Common myeloid progenitor, CD34-positive (primary cell): ENCODE data around the gene NEUROD4.

Source experiments
- CTCF ChIA-PET: fragments of 350-600 bp; sonication (Branson Sonifier 250); formaldehyde crosslinking; loops from one replicate; lab custom pipeline; 2021; ENCODE audit warnings: antibody characterized with exemption; lab: Charles Lee
- POLR2A ChIA-PET: fragments of 350-600 bp; sonication (Branson Sonifier 250); formaldehyde crosslinking; loops from one replicate; lab custom pipeline; 2021; ENCODE audit warnings: antibody characterized with exemption; lab: Charles Lee
- DNase-seq, 3 donors: peaks; one replicate each; pipeline versions ENCODE4 v3.0.0 to v3.0.0-alpha.2; 2013
- H3K27ac ChIP-seq, 2 experiments: 1 replicate in 1 of 2; 2 replicates in 1 of 2; pipeline ENCODE4 v1.7.0; 2013; ENCODE audit warnings: inconsistent platforms in 2 of 2, low read length in 2 of 2, mild to moderate bottlenecking in 2 of 2, low read depth in 1 of 2, moderate library complexity in 1 of 2; ENCODE audit not compliant: severe bottlenecking in 2 of 2, insufficient read depth in 1 of 2, poor library complexity in 1 of 2
- H3K27me3 ChIP-seq, 5 experiments: replicated peaks in 2 of 5; 1 replicate in 3 of 5; 2 replicates in 2 of 5; pipeline versions ENCODE4 v1.6.1 to v1.7.0; 2013; ENCODE audit warnings: low read length in 4 of 5, mild to moderate bottlenecking in 2 of 5, moderate library complexity in 2 of 5, inconsistent platforms in 1 of 5; ENCODE audit not compliant: insufficient read depth in 5 of 5, control insufficient read depth in 4 of 5
- H3K36me3 ChIP-seq, 4 experiments: 1 replicate in 2 of 4; 2 replicates in 2 of 4; pipeline versions ENCODE4 v1.6.1 to v1.7.0; 2013; ENCODE audit warnings: low read length in 3 of 4, control low read depth in 1 of 4, mild to moderate bottlenecking in 1 of 4; ENCODE audit not compliant: control insufficient read depth in 4 of 4, insufficient read depth in 4 of 4
- H3K4me1 ChIP-seq, 4 experiments: 1 replicate in 3 of 4; 2 replicates in 1 of 4; pipeline versions ENCODE4 v1.6.1 to v1.7.1; 2013; ENCODE audit warnings: low read length in 3 of 4, mild to moderate bottlenecking in 3 of 4, control low read depth in 1 of 4, inconsistent platforms in 1 of 4, moderate library complexity in 1 of 4; ENCODE audit not compliant: control insufficient read depth in 4 of 4, insufficient read depth in 4 of 4; ENCODE audit errors: control extremely low read depth in 1 of 4
- H3K4me3 ChIP-seq, 7 experiments: 1 replicate in 4 of 7; 2 replicates in 3 of 7; pipeline versions ENCODE4 v1.5.1 to v1.7.0; 2013; ENCODE audit warnings: mild to moderate bottlenecking in 7 of 7, low read length in 6 of 7, moderate library complexity in 6 of 7, inconsistent platforms in 2 of 7, low read depth in 2 of 7, control low read depth in 1 of 7; ENCODE audit not compliant: insufficient read depth in 4 of 7, control insufficient read depth in 1 of 7; ENCODE audit errors: extremely low read depth in 1 of 7
- H3K9me3 ChIP-seq, 5 experiments: 1 replicate in 4 of 5; 2 replicates in 1 of 5; pipeline versions ENCODE4 v1.6.1 to v1.7.1; 2013; ENCODE audit warnings: low read length in 4 of 5, mild to moderate bottlenecking in 2 of 5, inconsistent platforms in 1 of 5, low read depth in 1 of 5, moderate library complexity in 1 of 5; ENCODE audit not compliant: control insufficient read depth in 4 of 5, insufficient read depth in 2 of 5; ENCODE audit errors: control extremely low read depth in 1 of 5
- WGBS: methylation state at CpG from one replicate; pipeline ENCODE4 v1.1.5; 2013; ENCODE audit not compliant: insufficient coverage; 5-methylcytosine and 5-hydroxymethylcytosine counted together

NEUROD4 gene

GRCh38 chr12:55008944-55009585 lies 10.7 kb upstream of the NEUROD4 start:
- POLR2A ChIA-PET = no interaction called here
- Histone ChIP-seq H3K27me3 (peaks cover 0 to 33% (median 17%) of the 10 kb centered on the region in 5 experiments), H3K27ac (no peak overlapping the region), H3K9me3 (peaks cover 0 to 15% (median 7%) of the 10 kb centered on the region in 5 experiments), H3K4me1 (no peaks in the 10 kb centered on the region), H3K36me3 (peaks cover 0 to 3% (median 0%) of the 10 kb centered on the region in 4 experiments), H3K4me3 (no peak overlapping the region)
- no peak for DNase-seq
- CTCF ChIA-PET = interaction anchor here (1.4 to 18.1 kb wide), 3 partner anchors 13 to 250 kb away, joined by 3 to 495 read pairs (median 8); no protein-coding TSS in a partner anchor
- 63% methylated on average over 3 of the region's 6 CpGs for WGBS

GRCh38 chr12:55017416-55017925 lies 2.3 kb upstream of the NEUROD4 start:
- no CpG with 5 or more reads among the region's 3 CpGs for WGBS
- POLR2A ChIA-PET = no interaction called here
- Histone ChIP-seq H3K9me3 (peaks cover 0 to 8% (median 7%) of the 10 kb centered on the region in 5 experiments), H3K4me1 (no peaks in the 10 kb centered on the region), H3K27me3 (peaks cover 8 to 56% (median 33%) of the 10 kb centered on the region in 5 experiments), H3K36me3 (no peaks in the 10 kb centered on the region), H3K4me3 (no peak overlapping the region), H3K27ac (no peak overlapping the region)
- CTCF ChIA-PET = interaction anchor here (2.1 kb wide), 1 partner anchor 54 kb away, joined by 4 read pairs; no protein-coding TSS in a partner anchor
- DNase-seq = no peak

- Histone ChIP-seq H3K4me1 (no peaks in the 10 kb centered on the region), H3K36me3 (no peaks in the 10 kb centered on the region), H3K27me3 (peaks cover 12 to 33% (median 21%) of the 10 kb centered on the region in 5 experiments), H3K27ac (no peak overlapping the region), H3K4me3 (no peak overlapping the region), H3K9me3 (no peaks in the 10 kb centered on the region)
- CTCF ChIA-PET = interaction anchor here (0.9 to 1.8 kb wide), 6 partner anchors 8 to 47 kb away, joined by 3 to 6 read pairs (median 3); no protein-coding TSS in a partner anchor
- WGBS = no CpG with 5 or more reads among the region's 2 CpGs
- no peak for DNase-seq
- POLR2A ChIA-PET = no interaction called here
Measured at GRCh38 chr12:55024575-55024974, 4.8 kb downstream of the NEUROD4 start.

GRCh38 chr12:55025508-55025907 lies 5.7 kb downstream of the NEUROD4 start:
- POLR2A ChIA-PET = no interaction called here
- Histone ChIP-seq H3K27me3 (peaks cover 12 to 23% (median 13%) of the 10 kb centered on the region in 5 experiments), H3K9me3 (no peaks in the 10 kb centered on the region), H3K4me1 (no peaks in the 10 kb centered on the region), H3K36me3 (no peaks in the 10 kb centered on the region), H3K27ac (no peak overlapping the region), H3K4me3 (no peak overlapping the region)
- DNase-seq = no peak
- WGBS = 61% methylated on average over 2 of the region's 2 CpGs
- CTCF ChIA-PET = interaction anchor here (1.3 to 1.8 kb wide), 2 partner anchors 17 to 43 kb away, joined by 3 to 6 read pairs; no protein-coding TSS in a partner anchor

GRCh38 chr12:55034218-55034617 lies 14.4 kb downstream of the NEUROD4 start:
- POLR2A ChIA-PET = no interaction called here

GRCh38 chr12:55036326-55037115 lies 16.7 kb downstream of the NEUROD4 start:
- ChIA-PET CTCF (interaction anchor here (1.0 kb wide), 1 partner anchor 32 kb away, joined by 3 read pairs; no protein-coding TSS in a partner anchor), POLR2A (no interaction called here)
- WGBS = 50% methylated on average over 2 of the region's 5 CpGs

More at GRCh38 chr12:55034218-55034617, 14.4 kb downstream of the NEUROD4 start:
- Histone ChIP-seq H3K36me3 (no peaks in the 10 kb centered on the region), H3K4me1 (peaks cover 6 to 25% (median 13%) of the 10 kb centered on the region in 4 experiments), H3K4me3 (no peak overlapping the region), H3K27ac (no peak overlapping the region), H3K27me3 (no peaks in the 10 kb centered on the region), H3K9me3 (no peaks in the 10 kb centered on the region)
- 85% methylated on average over 3 of the region's 6 CpGs for WGBS
- CTCF ChIA-PET = interaction anchor here (0.7 to 3.0 kb wide), 5 partner anchors 34 to 40 kb away, joined by 3 to 11 read pairs (median 4); no protein-coding TSS in a partner anchor
- no peak for DNase-seq

More at GRCh38 chr12:55036326-55037115, 16.7 kb downstream of the NEUROD4 start:
- DNase-seq = peak; percentile 14 to 61 (median 56)
- H3K4me3 ChIP-seq = peak overlapping the region in 3 of 7 experiments; percentile 12 to 16 (median 13)
- H3K4me1 ChIP-seq = peaks cover 6 to 28% (median 16%) of the 10 kb centered on the region in 4 experiments
- no peaks in the 10 kb centered on the region for H3K9me3 ChIP-seq
- H3K27ac ChIP-seq = no peak overlapping the region
- H3K36me3 ChIP-seq = no peaks in the 10 kb centered on the region
- no peaks in the 10 kb centered on the region for H3K27me3 ChIP-seq
